ENCODE results near the gene ATF2.

GRCh38 chr2:175039031-175039430, 129.0 kb downstream of the ATF2 start:
- TF ChIP-seq, protein P1, sequence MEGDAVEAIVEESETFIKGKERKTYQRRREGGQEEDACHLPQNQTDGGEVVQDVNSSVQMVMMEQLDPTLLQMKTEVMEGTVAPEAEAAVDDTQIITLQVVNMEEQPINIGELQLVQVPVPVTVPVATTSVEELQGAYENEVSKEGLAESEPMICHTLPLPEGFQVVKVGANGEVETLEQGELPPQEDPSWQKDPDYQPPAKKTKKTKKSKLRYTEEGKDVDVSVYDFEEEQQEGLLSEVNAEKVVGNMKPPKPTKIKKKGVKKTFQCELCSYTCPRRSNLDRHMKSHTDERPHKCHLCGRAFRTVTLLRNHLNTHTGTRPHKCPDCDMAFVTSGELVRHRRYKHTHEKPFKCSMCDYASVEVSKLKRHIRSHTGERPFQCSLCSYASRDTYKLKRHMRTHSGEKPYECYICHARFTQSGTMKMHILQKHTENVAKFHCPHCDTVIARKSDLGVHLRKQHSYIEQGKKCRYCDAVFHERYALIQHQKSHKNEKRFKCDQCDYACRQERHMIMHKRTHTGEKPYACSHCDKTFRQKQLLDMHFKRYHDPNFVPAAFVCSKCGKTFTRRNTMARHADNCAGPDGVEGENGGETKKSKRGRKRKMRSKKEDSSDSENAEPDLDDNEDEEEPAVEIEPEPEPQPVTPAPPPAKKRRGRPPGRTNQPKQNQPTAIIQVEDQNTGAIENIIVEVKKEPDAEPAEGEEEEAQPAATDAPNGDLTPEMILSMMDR (IDR thresholded peaks at IDR 0.05): no peak
- TF ChIP-seq POLR2A (IDR thresholded peaks at IDR 0.05; ENCODE audit: low read depth) (no peak), EP300 (IDR thresholded peaks at IDR 0.05) (no peak)
